B cell (primary cell): ENCODE data around the gene CMTM6. TPM values are rescaled to one million over a fixed set of nuclear protein-coding genes. Genes with fewer than 3 reads are reported as not detected.
A peak's percentile ranks its signal among the peaks of the same experiment; 100 is the strongest.

ENCODE experiments used
- ATAC-seq: fragments of 200-7000 bp; cut with Tn5 transposase; one replicate; pipeline ENCODE4 v1.10.0; 2021; ENCODE audit warnings: low read depth, mild to moderate bottlenecking, moderate number of reproducible peaks, moderate library complexity
- CTCF ChIA-PET: fragments of 350-600 bp; sonication (Branson Sonifier 250); formaldehyde crosslinking; loops from one replicate; lab custom pipeline; 2021; ENCODE audit warnings: antibody characterized with exemption, inconsistent platforms; lab: Charles Lee
- POLR2A ChIA-PET: fragments of 350-600 bp; sonication (Branson Sonifier 250); formaldehyde crosslinking; loops from one replicate; lab custom pipeline; 2021; ENCODE audit warnings: antibody characterized with exemption; lab: Charles Lee
- DNase-seq: peaks from one replicate; pipeline ENCODE4 v3.0.0; 2013
- H2AFZ ChIP-seq: 2 replicates; pipeline ENCODE4 v1.6.1; 2012; ENCODE audit warnings: mild to moderate bottlenecking, low read depth, low read length; ENCODE audit not compliant: insufficient read depth, poor library complexity, severe bottlenecking
- H3K27ac ChIP-seq, 2 donors: 1 replicate in 1 of 2; 2 replicates in 1 of 2; pipeline ENCODE4 v1.5.1; 2012 to 2013; ENCODE audit warnings: low read length in 2 of 2, mild to moderate bottlenecking in 2 of 2, moderate library complexity in 1 of 2
- H3K27me3 ChIP-seq, 4 experiments: fragments of 200-600 bp in 1 of 4; sonication (generic) in 1 of 4; replicated peaks in 1 of 4; 1 replicate in 2 of 4; 2 replicates in 2 of 4; pipeline versions ENCODE4 v1.6.1 to v1.7.0; 2013 to 2016; ENCODE audit warnings: low read length in 3 of 4, mild to moderate bottlenecking in 2 of 4, mixed read lengths in 1 of 4, moderate library complexity in 1 of 4; ENCODE audit not compliant: insufficient read depth in 4 of 4, control insufficient read depth in 3 of 4; ENCODE audit errors: control extremely low read depth in 1 of 4
- H3K36me3 ChIP-seq, 2 experiments: replicated peaks in 1 of 2; 1 replicate in 1 of 2; 2 replicates in 1 of 2; pipeline versions ENCODE4 v1.6.1 to v1.7.1; 2013; ENCODE audit warnings: low read length in 1 of 2; ENCODE audit not compliant: insufficient read depth in 2 of 2, control insufficient read depth in 1 of 2; ENCODE audit errors: control extremely low read depth in 1 of 2, extremely low read depth in 1 of 2
- H3K4me1 ChIP-seq, 2 donors: fragments of 200-600 bp in 1 of 2; sonication (generic) in 1 of 2; 1 replicate in 1 of 2; 2 replicates in 1 of 2; pipeline versions ENCODE4 v1.5.1 to v1.6.1; 2013 to 2017; ENCODE audit warnings: low read length in 2 of 2; ENCODE audit not compliant: control insufficient read depth in 2 of 2, insufficient read depth in 2 of 2
- H3K4me2 ChIP-seq: replicated peaks from 2 replicates; pipeline ENCODE3; 2012; ENCODE audit warnings: mild to moderate bottlenecking, low read depth, low read length; ENCODE audit not compliant: poor library complexity, severe bottlenecking
- H3K4me3 ChIP-seq, 5 experiments: fragments of 200-600 bp in 1 of 5; sonication (generic) in 1 of 5; 1 replicate in 3 of 5; 2 replicates in 2 of 5; pipeline versions ENCODE4 v1.5.1 to v1.7.0; 2011 to 2016; ENCODE audit warnings: low read length in 4 of 5, mild to moderate bottlenecking in 4 of 5, low read depth in 2 of 5, control low read depth in 1 of 5, moderate library complexity in 1 of 5; ENCODE audit not compliant: insufficient read depth in 1 of 5; ENCODE audit errors: control extremely low read depth in 1 of 5, extremely low read depth in 1 of 5
- H3K79me2 ChIP-seq: fragments of 200-600 bp; sonication (generic); one replicate; pipeline ENCODE4 v1.6.0; 2016; ENCODE audit warnings: low read length; ENCODE audit not compliant: control insufficient read depth, insufficient read depth
- H3K9ac ChIP-seq: fragments of 200-600 bp; sonication (generic); 2 replicates; pipeline ENCODE4 v1.6.1; 2017; ENCODE audit warnings: mild to moderate bottlenecking, low read length, moderate library complexity
- H3K9me3 ChIP-seq, 3 donors: one replicate each; pipeline versions ENCODE4 v1.6.1 to v1.7.1; 2013; ENCODE audit warnings: low read length in 2 of 3; ENCODE audit not compliant: control insufficient read depth in 2 of 3, insufficient read depth in 1 of 3; ENCODE audit errors: control extremely low read depth in 1 of 3
- H4K20me1 ChIP-seq: 2 replicates; pipeline ENCODE4 v1.6.0; 2012; ENCODE audit warnings: mild to moderate bottlenecking, low read length; ENCODE audit not compliant: insufficient read depth, control insufficient read depth, poor library complexity, severe bottlenecking
- H3K27ac Mint-ChIP-seq: one replicate; pipeline ENCODE4 v1.8.0; 2021; ENCODE audit warnings: mixed read lengths
- H3K27me3 Mint-ChIP-seq: one replicate; pipeline ENCODE4 v1.8.0; 2021; ENCODE audit warnings: mixed read lengths
- H3K4me1 Mint-ChIP-seq: one replicate; pipeline ENCODE4 v1.8.0; 2021; ENCODE audit warnings: mixed read lengths
- H3K4me3 Mint-ChIP-seq: one replicate; pipeline ENCODE4 v1.8.0; 2021; ENCODE audit warnings: mixed read lengths
- H3K9me3 Mint-ChIP-seq: one replicate; pipeline ENCODE4 v1.8.0; 2022; ENCODE audit warnings: mixed read lengths; ENCODE audit not compliant: insufficient read depth
- EZH2 ChIP-seq: IDR thresholded peaks from 2 replicates; pipeline ENCODE4 v1.6.1; 2012; ENCODE audit warnings: borderline replicate concordance, low read depth, mild to moderate bottlenecking, moderate library complexity, low read length; ENCODE audit not compliant: insufficient read depth, poor library complexity, severe bottlenecking
- WGBS: methylation state at CpG from one replicate; pipeline ENCODE4 v1.1.5; 2013; ENCODE audit warnings: missing lambda C conversion rate; ENCODE audit not compliant: insufficient coverage; 5-methylcytosine and 5-hydroxymethylcytosine counted together
- intact Hi-C: fragments of 100-400 bp; cut with micrococcal nuclease; formaldehyde crosslinking; loops from one replicate; pipeline ENCODE4 v1.10.0; 2022
- polyA plus RNA-seq: library from polyadenylated mRNA; depleted of rRNA; stranded (reverse); fragments of >200 nt; gene quantifications from 2 replicates; pipeline ENCODE4 v1.2.3, GENCODE V29; 2012
- total RNA-seq, 2 donors: library from RNA; stranded (reverse); fragments of 120-200 nt in 1 of 2; gene quantifications; 1 replicate in 1 of 2; 2 replicates in 1 of 2; pipeline versions ENCODE4 v1.2.3 to v1.2.4, GENCODE V29; 2013 to 2022
- TF ChIP-seq, protein P1 (sequence below): fragments of 200-600 bp; IDR thresholded peaks from one replicate; pipeline ENCODE4 v1.8.0; 2022; ENCODE audit warnings: antibody characterized with exemption, mild to moderate bottlenecking

Gene CMTM6
- total and polyA plus RNA-seq, 2 donors (not counting 1 experiment from before 2014, with no cell fraction given) = 19.2 to 66.3 TPM

GRCh38 chr3:32450426-32450825, 52.2 kb downstream of the CMTM6 start:
- H2AFZ ChIP-seq = no peak overlapping the region
- H3K27ac ChIP-seq = no peak overlapping the region
- no peak overlapping the region for H3K4me3 ChIP-seq
- Mint-ChIP-seq H3K9me3 (no peaks in the 10 kb centered on the region), H3K4me3 (no peak overlapping the region), H3K27ac (peak overlapping the region; percentile 37), H3K27me3 (no peaks in the 10 kb centered on the region), H3K4me1 (peaks cover 45% of the 10 kb centered on the region)
- H3K9me3 ChIP-seq = no peaks in the 10 kb centered on the region
- H3K79me2 ChIP-seq = peaks cover 96% of the 10 kb centered on the region
- TF ChIP-seq EZH2 = no peak
- TF ChIP-seq, protein P1, sequence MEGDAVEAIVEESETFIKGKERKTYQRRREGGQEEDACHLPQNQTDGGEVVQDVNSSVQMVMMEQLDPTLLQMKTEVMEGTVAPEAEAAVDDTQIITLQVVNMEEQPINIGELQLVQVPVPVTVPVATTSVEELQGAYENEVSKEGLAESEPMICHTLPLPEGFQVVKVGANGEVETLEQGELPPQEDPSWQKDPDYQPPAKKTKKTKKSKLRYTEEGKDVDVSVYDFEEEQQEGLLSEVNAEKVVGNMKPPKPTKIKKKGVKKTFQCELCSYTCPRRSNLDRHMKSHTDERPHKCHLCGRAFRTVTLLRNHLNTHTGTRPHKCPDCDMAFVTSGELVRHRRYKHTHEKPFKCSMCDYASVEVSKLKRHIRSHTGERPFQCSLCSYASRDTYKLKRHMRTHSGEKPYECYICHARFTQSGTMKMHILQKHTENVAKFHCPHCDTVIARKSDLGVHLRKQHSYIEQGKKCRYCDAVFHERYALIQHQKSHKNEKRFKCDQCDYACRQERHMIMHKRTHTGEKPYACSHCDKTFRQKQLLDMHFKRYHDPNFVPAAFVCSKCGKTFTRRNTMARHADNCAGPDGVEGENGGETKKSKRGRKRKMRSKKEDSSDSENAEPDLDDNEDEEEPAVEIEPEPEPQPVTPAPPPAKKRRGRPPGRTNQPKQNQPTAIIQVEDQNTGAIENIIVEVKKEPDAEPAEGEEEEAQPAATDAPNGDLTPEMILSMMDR = no peak
- H3K4me1 ChIP-seq = peaks cover 17 to 25% of the 10 kb centered on the region in 2 donors
- intact Hi-C loops = no loop called here
- no peak overlapping the region for H3K4me2 ChIP-seq
- ATAC-seq (no peak), DNase-seq (no peak)
- WGBS = no CpG with 5 or more reads among the region's 2 CpGs
- ChIA-PET POLR2A (no interaction called here), CTCF (interaction anchor here (1.1 to 4.9 kb wide), 4 partner anchors 10 to 60 kb away, joined by 4 to 32 read pairs (median 8); no protein-coding TSS in a partner anchor)
- no peaks in the 10 kb centered on the region for H3K27me3 ChIP-seq
- H3K9ac ChIP-seq = no peak overlapping the region
- H3K36me3 ChIP-seq = peaks cover 3 to 60% of the 10 kb centered on the region in 2 experiments
- H4K20me1 ChIP-seq = no peaks in the 10 kb centered on the region

GRCh38 chr3:32449691-32450090, 53.0 kb downstream of the CMTM6 start:
- Histone ChIP-seq H3K27me3 (no peaks in the 10 kb centered on the region), H3K4me1 (peaks cover 10 to 20% of the 10 kb centered on the region in 2 donors), H3K79me2 (peaks cover 94% of the 10 kb centered on the region), H4K20me1 (no peaks in the 10 kb centered on the region), H3K9me3 (no peaks in the 10 kb centered on the region), H3K4me3 (no peak overlapping the region), H3K36me3 (peaks cover 3 to 53% of the 10 kb centered on the region in 2 experiments), H3K4me2 (no peak overlapping the region), H3K27ac (no peak overlapping the region), H3K9ac (no peak overlapping the region), H2AFZ (no peak overlapping the region)
- H3K4me1 Mint-ChIP-seq = peaks cover 42% of the 10 kb centered on the region
- DNase-seq (no peak), ATAC-seq (no peak)
- H3K27ac Mint-ChIP-seq = no peak overlapping the region
- ChIA-PET CTCF (interaction anchor here (1.5 to 4.9 kb wide), 4 partner anchors 9 to 74 kb away, joined by 4 to 32 read pairs (median 8); no protein-coding TSS in a partner anchor), POLR2A (no interaction called here)
- no peaks in the 10 kb centered on the region for H3K9me3 Mint-ChIP-seq
- H3K27me3 Mint-ChIP-seq = no peaks in the 10 kb centered on the region
- intact Hi-C loops = no loop called here
- WGBS = 100% methylated on average over 1 of the region's 3 CpGs
- H3K4me3 Mint-ChIP-seq = no peak overlapping the region
- TF ChIP-seq, protein P1 = no peak
- no peak for TF ChIP-seq EZH2
